Stimulated activated CD4-positive, alpha-beta T cell treated with anti-CD3 and anti-CD28 coated beads, Interleukin-15, amount 100 ng/mL, for 1 hour (primary cell): ENCODE measurements around the gene CLN3.
"Not testable (repeated sequence)": the region's sequence is repeated elsewhere in the genome, so short reads cannot be mapped to it uniquely, and the experiment has no call there.

Experiments
- DNase-seq, 2 donors: peaks; one replicate each; pipeline ENCODE4 v3.0.0-alpha.2; 2020; ENCODE audit warnings: low read depth in 1 of 2, low spot score in 1 of 2

Gene CLN3

GRCh38 chr16:28514246-28514645 is 22.4 kb upstream of the CLN3 start:
- no peak for DNase-seq

- no peak for DNase-seq
Observed at GRCh38 chr16:28513484-28514181, 21.8 kb upstream of the CLN3 start.

- DNase-seq = no peak
Observed at GRCh38 chr16:28511801-28512789, 20.2 kb upstream of the CLN3 start.

GRCh38 chr16:28511031-28511430 is 19.2 kb upstream of the CLN3 start:
- DNase-seq = no peak

GRCh38 chr16:28505489-28506137 is 13.7 kb upstream of the CLN3 start:
- no peak for DNase-seq

- no peak for DNase-seq
Observed at GRCh38 chr16:28504707-28505404, 13.0 kb upstream of the CLN3 start.

- DNase-seq = no peak
Observed at GRCh38 chr16:28503470-28504259, 11.8 kb upstream of the CLN3 start.

- no peak for DNase-seq
Observed at GRCh38 chr16:28502290-28502689, 10.4 kb upstream of the CLN3 start.

GRCh38 chr16:28501258-28502232 is 9.7 kb upstream of the CLN3 start:
- no peak for DNase-seq

GRCh38 chr16:28500476-28501180 is 8.8 kb upstream of the CLN3 start:
- not testable (repeated sequence) for DNase-seq

- DNase-seq = no peak
Observed at GRCh38 chr16:28499854-28500253, 8.0 kb upstream of the CLN3 start.

GRCh38 chr16:28498666-28499381 is 7.0 kb upstream of the CLN3 start:
- no peak for DNase-seq

- no peak for DNase-seq
Observed at GRCh38 chr16:28497861-28498599, 6.2 kb upstream of the CLN3 start.

GRCh38 chr16:28497386-28497785 is 5.5 kb upstream of the CLN3 start:
- DNase-seq = no peak

GRCh38 chr16:28496844-28497243 is 5.0 kb upstream of the CLN3 start:
- DNase-seq = no peak

GRCh38 chr16:28495795-28496749 is 4.2 kb upstream of the CLN3 start:
- no peak for DNase-seq
